COLO829 (cell line): ENCODE measurements around the gene HOXB8.

Source experiments
- DNase-seq: peaks from one replicate; pipeline ENCODE4 v3.0.0; 2012; ENCODE audit warnings: low spot score

HOXB8 gene

DNA sequence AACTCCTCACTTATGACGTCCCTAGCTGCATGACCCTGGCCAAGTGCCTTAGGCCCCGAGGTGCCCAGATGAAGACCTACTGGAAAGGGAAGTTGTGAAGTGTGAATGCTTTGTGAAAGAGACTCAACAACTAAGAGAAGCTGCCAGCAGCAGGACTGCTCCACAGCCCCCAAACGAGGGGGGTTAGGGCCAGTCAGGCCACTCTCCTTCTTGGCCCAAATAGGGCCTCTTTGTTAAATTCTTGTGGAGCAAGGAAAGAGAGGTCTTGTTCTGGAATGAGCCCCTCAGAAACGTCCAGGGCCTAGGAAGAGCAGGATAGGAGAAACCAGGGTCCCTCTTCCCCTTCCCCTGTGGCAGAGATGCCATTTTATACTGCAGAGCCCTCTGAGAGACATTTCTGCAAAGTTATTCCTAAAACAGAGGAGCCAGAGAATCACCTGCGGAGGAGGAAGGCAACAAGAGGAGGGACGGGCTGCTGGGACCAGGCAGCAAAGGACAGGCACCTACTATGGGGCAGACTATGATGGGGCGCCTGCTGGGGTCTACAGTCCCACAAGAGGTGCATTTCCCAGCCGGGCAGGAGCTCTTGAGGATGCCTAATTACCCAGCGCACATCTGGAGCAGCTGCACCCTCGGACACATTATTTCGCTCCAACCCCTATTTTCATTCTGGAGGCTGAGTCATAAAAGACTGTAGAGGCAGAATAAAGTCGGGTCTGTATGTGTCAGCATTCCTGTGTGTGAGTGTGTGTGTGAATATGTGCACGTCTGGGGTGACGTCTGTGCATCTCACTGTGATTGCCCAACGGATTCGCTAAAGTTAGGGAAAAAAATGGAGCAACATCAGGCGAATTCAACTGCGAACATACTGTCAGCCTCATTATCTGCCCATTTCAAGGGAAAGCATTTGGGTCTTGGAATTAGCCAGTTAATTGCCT is 22.5 kb upstream of the HOXB8 start:
- DNase-seq: no peak

DNA sequence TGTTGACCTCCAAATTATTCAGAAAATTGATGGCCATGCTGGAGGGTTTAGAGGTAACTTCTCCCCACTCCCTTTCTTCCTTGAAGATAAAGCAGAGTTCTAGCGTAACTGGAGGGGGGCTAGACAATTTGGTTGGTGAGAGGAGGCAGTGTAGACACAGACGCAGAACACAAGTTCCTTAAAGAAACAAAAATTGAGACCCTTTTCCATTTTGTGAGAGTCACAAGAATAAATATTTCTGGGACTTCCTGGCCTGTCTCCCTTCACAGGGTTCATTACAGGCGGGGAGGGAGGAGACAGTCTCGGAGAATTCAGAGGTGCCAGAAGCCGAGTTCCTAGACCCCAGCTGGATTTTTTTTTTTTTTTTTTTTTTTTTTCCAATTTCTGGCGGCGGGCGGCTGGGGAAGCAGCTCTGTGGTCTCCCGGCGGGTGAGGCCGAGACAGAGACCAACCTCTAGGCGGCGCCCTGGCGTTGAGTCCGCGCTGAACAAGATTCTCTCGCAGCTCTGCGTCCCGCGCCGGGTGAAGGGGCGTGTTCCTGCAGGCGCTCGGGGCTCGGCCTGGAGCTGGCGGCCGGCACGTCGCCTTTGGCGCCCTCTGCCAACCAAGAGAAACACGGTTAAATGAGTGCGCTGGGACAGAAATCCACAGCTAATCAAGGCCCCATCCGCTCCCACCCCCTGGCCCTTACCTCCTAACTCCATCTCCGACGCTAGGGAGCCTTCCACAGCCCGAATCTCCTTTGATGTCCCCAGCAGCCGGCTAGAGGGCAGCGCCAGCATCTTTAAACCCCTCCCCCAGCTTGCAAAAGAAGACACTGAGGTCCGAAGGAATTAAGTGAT is 21.3 kb upstream of the HOXB8 start:
- peak; percentile 78 for DNase-seq

DNA sequence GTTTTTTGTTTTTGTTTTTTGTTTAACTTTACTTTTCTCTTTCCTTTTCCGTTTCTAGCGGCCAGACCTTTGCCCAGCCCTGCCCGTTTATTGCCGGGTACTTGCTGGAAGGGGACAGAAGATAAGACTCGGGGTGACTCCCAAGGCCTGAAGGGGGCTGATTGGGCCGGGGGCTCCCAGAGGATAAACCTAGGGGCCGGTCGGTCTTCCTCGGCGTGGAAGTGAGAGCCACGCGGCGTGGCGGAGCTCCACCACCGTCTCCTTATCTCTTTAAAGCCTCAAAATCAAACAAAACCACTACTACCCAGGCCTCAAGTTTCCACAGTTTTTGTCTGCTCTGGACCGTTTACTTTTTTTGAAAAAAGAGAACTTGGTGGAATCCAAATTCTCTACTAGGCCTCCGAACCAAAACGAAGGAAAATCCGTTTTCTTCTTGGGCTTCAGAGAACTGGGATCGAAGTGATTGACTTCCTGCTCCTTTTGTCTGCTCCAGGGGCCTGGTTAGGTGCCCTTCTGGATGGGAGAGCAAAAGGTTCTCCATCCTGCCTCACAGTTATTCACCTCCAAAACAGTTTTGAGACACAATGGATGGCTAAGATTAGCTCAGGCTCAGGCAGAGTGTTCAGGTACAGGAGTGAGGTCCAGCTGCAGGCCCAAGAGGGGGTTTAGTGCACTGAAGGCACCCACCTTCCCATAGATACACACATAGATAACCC is 19.6 kb upstream of the HOXB8 start:
- DNase-seq: no peak

GRCh38 chr17:48633266-48633677 is 18.2 kb upstream of the HOXB8 start:
- DNase-seq: no peak

- no peak for DNase-seq
Measured at GRCh38 chr17:48632579-48633265, 17.6 kb upstream of the HOXB8 start.

GRCh38 chr17:48631693-48632578 is 16.8 kb upstream of the HOXB8 start:
- DNase-seq: no peak

- DNase-seq: no peak
Measured at GRCh38 chr17:48630925-48631692, 16.0 kb upstream of the HOXB8 start.

- DNase-seq: no peak
Measured at GRCh38 chr17:48630009-48630924, 15.2 kb upstream of the HOXB8 start.

DNA sequence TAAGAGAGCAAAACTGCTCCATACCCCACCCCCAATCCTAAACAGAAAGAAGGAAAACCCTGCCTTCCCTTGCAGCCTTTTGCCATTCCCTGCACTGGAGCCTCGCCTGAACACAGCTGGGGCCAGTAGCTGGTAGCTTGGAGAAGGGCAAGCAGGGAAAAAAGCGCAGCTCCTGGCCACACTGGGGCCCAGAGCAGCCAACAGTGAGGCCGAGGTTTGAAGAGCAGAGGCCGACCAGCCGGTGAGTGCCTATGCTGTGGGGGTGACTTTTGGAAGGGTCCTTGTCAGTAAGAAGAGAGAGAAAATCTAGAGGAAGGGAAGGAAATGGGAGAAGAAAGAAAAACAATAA is 14.3 kb upstream of the HOXB8 start:
- DNase-seq: no peak

DNA sequence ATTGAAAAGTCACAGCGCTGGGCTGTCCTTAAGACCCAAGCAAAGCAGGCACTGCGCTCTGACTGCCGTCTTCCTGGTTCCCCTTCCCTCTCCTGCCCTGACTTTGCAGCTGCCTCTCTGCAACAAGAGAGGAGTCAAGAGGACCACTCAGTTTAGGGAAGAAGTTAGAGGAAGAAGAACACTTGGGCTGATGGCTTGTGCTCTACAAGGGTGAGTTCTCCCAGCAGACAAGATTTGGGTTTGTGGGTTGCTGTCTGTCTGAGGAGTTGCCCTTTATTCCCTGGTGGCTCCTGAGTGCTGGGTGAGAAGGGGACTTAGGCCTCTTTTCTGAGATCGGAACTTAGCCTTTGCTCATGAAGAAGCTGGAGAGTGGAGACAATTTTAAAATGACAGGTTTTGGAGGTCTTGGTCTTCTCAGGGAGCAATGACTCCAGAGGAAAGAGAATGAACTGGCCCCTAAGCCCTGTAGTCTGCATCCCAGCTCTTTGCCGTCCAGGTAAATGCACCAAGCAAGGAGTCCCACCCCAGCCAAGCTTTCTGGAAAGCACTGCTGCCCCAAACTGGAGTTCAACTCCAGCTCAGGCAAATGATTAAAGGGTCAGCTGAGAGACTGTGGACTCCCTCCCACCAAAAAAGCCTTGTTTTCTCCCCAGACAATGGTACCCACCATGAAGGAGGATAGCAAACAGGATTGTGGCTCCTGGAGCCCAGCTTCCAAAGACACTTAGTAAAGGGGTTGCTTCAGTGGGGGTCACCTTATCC is 13.7 kb upstream of the HOXB8 start:
- DNase-seq: no peak

DNA sequence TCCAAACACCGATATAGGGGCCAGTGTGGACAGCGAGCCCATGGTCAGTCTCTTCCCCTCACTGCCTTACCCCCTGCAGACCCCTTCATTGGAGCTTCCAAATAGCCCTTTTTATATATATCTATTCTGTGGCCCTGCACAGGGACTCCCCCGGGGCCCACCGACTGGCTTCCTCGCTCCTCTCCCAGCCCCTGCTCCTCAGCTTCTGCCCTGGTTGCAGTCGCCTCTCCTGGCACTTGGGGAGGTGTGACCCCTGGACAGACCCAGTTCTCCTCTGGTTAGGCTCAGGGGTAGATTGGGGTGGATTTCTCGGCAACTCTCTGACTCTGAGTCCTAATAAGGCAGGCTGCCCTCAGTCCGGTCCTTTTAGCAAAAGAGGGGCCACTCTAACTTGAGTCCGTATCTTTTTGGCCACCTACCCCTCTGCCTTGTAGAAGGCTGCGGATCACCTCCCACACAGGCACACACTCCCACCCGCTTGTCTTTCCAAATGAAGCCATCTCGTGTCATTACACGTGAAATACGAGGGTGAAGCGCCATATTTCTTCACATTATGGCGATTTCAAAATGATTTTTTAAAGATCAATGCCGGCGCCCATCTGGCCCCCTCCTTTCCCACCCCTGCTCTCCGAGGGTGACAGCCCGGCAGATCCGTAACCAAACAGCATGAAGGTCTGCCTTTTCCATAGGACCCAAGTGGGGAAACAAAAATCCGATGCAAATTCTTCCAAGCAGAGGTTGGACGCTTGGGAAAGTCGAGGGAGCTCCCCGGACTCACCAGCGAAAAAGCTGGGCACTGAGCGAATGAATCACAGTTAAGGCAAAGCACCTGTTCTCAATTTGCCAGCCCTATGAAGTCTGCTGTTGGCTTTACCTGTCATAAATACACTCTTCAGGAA is 12.8 kb upstream of the HOXB8 start:
- DNase-seq: no peak

GRCh38 chr17:48627118-48627597 is 12.1 kb upstream of the HOXB8 start:
- DNase-seq: no peak

GRCh38 chr17:48626245-48627117 is 11.4 kb upstream of the HOXB8 start, which contains the start of gene HOXB9:
Gene HOXB9 (minus strand): TSS chr17:48626358. CDS start chr17:48626269, 89 bp downstream.
- DNase-seq: no peak

- DNase-seq: no peak
Measured at GRCh38 chr17:48625495-48626244, 10.6 kb upstream of the HOXB8 start.
